Measurements from ENCODE around the gene CAMSAP1.

The CAMSAP1 gene

DNA sequence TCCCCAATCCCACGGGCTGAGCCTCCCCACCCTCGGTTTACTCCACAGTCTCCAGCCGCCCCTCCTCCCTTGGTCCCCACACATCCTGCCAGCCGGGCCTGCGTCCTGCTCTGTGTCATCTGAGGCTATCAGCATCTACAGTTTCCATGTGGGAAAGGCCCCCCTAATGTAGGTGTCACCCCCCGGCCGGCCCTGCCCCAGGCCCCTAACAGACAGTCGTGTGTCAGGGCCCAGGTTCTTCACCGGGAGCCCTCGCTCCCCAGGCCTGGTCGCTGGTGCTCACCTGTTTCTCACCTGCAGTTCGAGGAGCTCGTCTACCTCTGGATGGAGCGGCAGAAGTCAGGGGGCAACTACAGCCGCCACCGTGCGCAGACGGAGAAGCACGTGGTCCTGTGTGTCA, 142.6 kb downstream of the CAMSAP1 start:
- H3K4me3 ChIP-seq (replicated peaks; ENCODE audit: low read depth, low read length) = no peak overlapping the region
- DNase-seq (ENCODE audit: extremely low read depth, low read depth) = no peak
- TF ChIP-seq, protein P1, sequence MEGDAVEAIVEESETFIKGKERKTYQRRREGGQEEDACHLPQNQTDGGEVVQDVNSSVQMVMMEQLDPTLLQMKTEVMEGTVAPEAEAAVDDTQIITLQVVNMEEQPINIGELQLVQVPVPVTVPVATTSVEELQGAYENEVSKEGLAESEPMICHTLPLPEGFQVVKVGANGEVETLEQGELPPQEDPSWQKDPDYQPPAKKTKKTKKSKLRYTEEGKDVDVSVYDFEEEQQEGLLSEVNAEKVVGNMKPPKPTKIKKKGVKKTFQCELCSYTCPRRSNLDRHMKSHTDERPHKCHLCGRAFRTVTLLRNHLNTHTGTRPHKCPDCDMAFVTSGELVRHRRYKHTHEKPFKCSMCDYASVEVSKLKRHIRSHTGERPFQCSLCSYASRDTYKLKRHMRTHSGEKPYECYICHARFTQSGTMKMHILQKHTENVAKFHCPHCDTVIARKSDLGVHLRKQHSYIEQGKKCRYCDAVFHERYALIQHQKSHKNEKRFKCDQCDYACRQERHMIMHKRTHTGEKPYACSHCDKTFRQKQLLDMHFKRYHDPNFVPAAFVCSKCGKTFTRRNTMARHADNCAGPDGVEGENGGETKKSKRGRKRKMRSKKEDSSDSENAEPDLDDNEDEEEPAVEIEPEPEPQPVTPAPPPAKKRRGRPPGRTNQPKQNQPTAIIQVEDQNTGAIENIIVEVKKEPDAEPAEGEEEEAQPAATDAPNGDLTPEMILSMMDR (IDR thresholded peaks at IDR 0.05; ENCODE audit: low read depth, low read length, missing control alignments) = no peak

DNA sequence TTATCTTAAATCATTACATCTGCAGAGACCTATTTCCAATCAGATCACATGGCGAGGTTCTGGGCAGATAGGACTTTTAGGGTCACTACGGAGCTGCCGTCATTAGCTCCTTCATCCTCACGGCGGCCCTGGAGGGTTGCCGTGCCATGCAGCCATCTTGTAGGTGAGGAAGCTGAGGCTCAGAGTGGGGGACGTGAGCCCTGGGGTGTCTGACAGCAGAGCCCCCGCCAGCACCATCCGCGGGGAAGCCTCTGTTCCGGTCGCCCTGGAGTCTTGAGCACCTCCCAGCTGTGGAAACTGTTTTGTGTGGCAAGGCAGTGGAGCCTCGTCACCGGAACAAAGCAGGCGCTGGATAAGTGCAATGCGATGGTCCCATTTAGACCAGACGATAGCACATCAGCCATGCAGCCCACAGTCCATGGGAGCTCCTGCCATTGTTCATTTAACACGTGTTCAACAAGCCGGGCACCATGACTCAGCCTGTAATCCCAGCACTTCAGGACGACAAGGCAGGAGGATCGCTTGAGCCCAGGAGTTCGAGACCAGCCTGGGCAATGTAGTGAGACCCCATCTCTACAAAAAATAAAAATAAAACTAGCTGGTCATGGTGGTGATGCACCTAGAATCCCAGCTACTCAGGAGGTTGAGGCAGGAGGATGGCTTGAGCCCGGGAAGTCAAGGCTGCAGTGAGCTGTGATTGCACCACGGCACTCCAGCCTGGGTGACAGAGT, 143.5 kb downstream of the CAMSAP1 start:
- TF ChIP-seq, protein P1 (IDR thresholded peaks at IDR 0.05; ENCODE audit: low read depth, low read length, missing control alignments) = no peak

DNA sequence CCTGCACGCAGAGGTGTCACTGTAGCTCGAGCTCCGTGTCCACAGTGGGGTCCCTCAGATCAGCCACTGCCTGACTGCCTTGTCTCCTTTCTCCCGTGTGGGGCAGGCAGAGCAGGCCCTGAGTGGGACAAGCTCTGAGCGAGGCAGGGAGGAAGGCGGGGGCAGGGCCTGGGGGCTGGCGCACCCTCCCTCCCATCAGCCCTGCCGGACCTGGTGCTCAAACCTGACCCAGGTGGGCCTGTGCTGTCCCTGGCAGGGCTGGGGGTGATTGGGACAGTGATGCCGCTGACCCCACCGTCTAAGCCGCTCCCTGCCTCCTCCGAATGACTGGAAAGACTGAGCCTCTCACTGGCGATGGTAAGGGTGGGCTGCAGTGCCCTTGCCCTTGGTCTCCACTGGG, 144.4 kb downstream of the CAMSAP1 start:
- TF ChIP-seq, protein P1 (IDR thresholded peaks at IDR 0.05; ENCODE audit: low read depth, low read length, missing control alignments) = no peak
- DNase-seq (ENCODE audit: extremely low read depth, low read depth) = no peak
- H3K4me3 ChIP-seq (replicated peaks; ENCODE audit: low read depth, low read length) = no peak overlapping the region

More for the DNA sequence above, 143.5 kb downstream of the CAMSAP1 start:
- DNase-seq (ENCODE audit: extremely low read depth, low read depth) = no peak
- no peak overlapping the region for H3K4me3 ChIP-seq (replicated peaks; ENCODE audit: low read depth, low read length)

DNA sequence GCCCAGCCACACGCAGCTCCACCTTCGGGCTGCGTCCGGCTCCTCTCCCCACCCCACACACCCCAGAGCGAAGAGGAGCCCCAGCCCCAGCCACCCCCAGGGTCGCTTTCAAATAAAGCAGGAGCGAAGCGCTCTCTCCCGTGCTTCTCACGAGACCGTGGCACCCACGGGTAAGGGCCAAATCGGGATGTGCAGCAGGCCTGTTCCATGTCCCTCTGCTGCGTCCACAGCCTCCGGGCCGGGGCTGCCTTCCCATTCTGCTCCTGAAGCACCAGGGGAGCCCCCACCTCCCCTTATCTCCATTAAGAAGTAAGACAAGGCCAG, 145.5 kb downstream of the CAMSAP1 start:
- H3K4me3 ChIP-seq (replicated peaks; ENCODE audit: low read depth, low read length) = no peak overlapping the region
- no peak for DNase-seq (ENCODE audit: extremely low read depth, low read depth)
- TF ChIP-seq, protein P1 (IDR thresholded peaks at IDR 0.05; ENCODE audit: low read depth, low read length, missing control alignments) = no peak

DNA sequence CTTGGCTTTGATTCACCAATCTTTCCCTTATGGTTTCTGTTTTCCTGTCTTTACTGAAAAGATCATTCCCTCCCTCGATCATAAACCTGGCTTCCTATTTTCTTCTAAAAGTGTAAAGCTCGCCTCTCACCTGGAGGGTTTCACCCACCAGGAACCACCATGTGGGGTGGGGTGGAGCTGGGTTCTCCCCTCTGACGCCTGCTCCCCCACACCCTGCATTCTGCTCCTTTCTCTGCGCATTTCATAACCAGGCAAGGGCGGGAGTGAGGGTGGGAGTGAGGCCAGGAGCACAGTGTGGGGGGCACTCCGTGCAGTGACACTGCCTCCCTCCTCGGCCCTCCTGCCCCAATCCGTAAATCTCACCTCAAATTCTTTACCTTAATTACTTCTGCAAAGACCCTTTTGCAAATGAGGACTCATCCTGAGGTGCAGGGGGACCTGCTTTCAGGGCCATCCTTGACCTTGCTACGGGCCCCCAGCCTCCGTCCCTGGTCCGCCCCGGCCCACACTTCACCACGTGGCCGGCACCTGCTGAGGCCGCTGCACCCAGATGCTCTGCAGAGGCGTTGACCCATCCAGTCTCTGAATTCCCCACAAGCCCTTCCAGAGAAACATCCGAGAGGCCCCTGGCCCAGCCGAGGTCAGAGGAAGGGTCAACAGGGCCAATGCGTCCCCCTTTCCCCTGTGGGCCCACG, 146.0 kb downstream of the CAMSAP1 start:
- no peak for DNase-seq (ENCODE audit: extremely low read depth, low read depth)
- H3K4me3 ChIP-seq (replicated peaks; ENCODE audit: low read depth, low read length) = no peak overlapping the region
- TF ChIP-seq, protein P1 (IDR thresholded peaks at IDR 0.05; ENCODE audit: low read depth, low read length, missing control alignments) = no peak

DNA sequence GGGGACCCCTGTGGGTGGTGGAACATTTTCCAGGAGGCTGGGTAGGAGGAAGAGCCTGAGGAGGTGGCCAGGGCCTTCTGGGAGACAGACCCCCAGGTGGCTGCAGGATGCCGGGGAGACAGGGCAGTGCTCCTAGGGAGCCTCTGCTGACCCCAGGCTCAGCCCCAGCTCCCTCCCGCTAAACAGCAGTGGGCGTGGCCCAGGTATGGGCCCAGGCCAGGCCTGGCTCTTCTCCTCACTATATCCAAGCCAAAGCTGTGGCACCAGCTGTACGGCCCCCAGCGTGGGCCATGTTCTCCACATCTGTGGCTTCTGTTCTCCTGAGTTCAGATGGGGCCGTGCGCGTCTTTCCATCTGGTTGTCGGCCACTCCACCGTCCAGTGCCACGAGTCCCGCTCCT, 146.9 kb downstream of the CAMSAP1 start:
- TF ChIP-seq, protein P1 (IDR thresholded peaks at IDR 0.05; ENCODE audit: low read depth, low read length, missing control alignments) = no peak
- no peak for DNase-seq (ENCODE audit: extremely low read depth, low read depth)
- H3K4me3 ChIP-seq (replicated peaks; ENCODE audit: low read depth, low read length) = no peak overlapping the region

Data from HFF-Myc (cell line).